Stimulated activated CD4-positive, alpha-beta T cell treated with anti-CD3 and anti-CD28 coated beads, Interleukin-2, amount 100 ng/mL, for 4 hours (primary cell): Measurements from ENCODE around the gene GRB2.
"Not testable (repeated sequence)": the region's sequence is repeated elsewhere in the genome, so short reads cannot be mapped to it uniquely, and the experiment has no call there.

Experiments
- DNase-seq: peaks from one replicate; pipeline ENCODE4 v3.0.0-alpha.2; 2020; ENCODE audit warnings: low read depth

The GRB2 gene

GRCh38 chr17:75405365-75406221 lies at the start of gene GRB2:
GRB2 (minus strand) TSS chr17:75405678; CDS start chr17:75393628, 12,050 bp downstream.
- DNase-seq = peak; percentile 99

- DNase-seq = not testable (repeated sequence)
These were observed 49.2 kb upstream of the GRB2 start for GRCh38 chr17:75454672-75455071.

- DNase-seq = no peak
These were observed 48.7 kb upstream of the GRB2 start for GRCh38 chr17:75454193-75454592.

- DNase-seq = no peak
These were observed 44.8 kb upstream of the GRB2 start for GRCh38 chr17:75450270-75450669.

GRCh38 chr17:75447951-75448856 lies 42.7 kb upstream of the GRB2 start:
- no peak for DNase-seq

- not testable (repeated sequence) for DNase-seq
These were observed 40.4 kb upstream of the GRB2 start for GRCh38 chr17:75445896-75446295.

GRCh38 chr17:75445296-75445695 lies 39.8 kb upstream of the GRB2 start:
- no peak for DNase-seq

- DNase-seq = no peak
These were observed 37.0 kb upstream of the GRB2 start for GRCh38 chr17:75442168-75443103.

- DNase-seq = no peak
These were observed 35.4 kb upstream of the GRB2 start for GRCh38 chr17:75440738-75441448.

- DNase-seq = no peak
These were observed 33.8 kb upstream of the GRB2 start for GRCh38 chr17:75439287-75439686.

GRCh38 chr17:75437404-75437803 lies 31.9 kb upstream of the GRB2 start:
- DNase-seq = not testable (repeated sequence)

GRCh38 chr17:75434433-75434832 lies 29.0 kb upstream of the GRB2 start:
- DNase-seq = not testable (repeated sequence)

GRCh38 chr17:75433218-75433783 lies 27.8 kb upstream of the GRB2 start:
- DNase-seq = no peak

- no peak for DNase-seq
These were observed 24.9 kb upstream of the GRB2 start for GRCh38 chr17:75430159-75430974.

- no peak for DNase-seq
These were observed 23.3 kb upstream of the GRB2 start for GRCh38 chr17:75428543-75429469.

- no peak for DNase-seq
These were observed 13.1 kb upstream of the GRB2 start for GRCh38 chr17:75418531-75418930.

GRCh38 chr17:75417054-75417580 lies 11.6 kb upstream of the GRB2 start:
- DNase-seq = no peak

GRCh38 chr17:75416006-75416405 lies 10.5 kb upstream of the GRB2 start:
- DNase-seq = no peak
